ENCODE measurements around the gene NUTM1. TPM values are rescaled to one million over a fixed set of nuclear protein-coding genes. Genes with fewer than 3 reads are reported as not detected.

The NUTM1 gene
- total and polyA plus RNA-seq, 2 experiments from 2014 or later = not detected

DNA sequence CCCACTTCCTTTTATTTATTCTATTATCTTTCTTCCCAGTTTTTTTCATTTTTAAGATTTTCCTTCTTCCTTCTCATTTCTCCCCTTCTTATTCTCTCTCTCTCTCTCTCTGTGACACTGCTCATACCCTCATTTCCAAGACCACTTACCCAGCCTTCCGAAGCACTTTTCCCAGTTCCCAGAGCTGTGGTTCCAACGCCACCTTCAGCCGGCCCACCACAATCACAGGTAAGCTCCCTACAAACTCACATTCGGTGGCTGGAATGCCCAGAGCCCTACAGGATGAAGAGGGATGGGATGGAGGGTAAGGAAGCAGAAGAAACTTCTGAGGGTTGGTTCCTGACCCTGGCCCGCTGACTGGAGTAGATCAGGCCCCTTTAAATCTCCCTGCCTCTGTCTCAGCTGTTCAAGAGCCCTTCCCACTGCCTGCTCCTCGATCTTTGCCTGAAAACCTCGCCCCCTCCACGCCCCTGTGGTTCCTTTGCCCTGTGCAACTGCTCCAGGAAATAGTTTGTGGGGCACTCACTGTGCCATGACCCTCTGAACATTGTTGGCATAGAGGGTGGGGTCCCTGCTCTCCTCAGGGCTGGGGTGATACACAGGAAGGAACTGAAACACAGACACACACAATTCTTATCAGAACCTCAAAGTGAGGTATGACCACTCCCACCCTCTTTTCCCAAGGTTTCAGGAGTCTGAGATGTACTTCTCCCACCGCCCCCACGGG is 19.1 kb downstream of the NUTM1 start:
- Histone ChIP-seq H3K27ac (no peak overlapping the region), H3K4me2 (no peak overlapping the region), H3K36me3 (replicated peaks; ENCODE audit: insufficient read depth, low read depth) (no peaks in the 10 kb centered on the region), H3K79me2 (peaks cover 16% of the 10 kb centered on the region), H3K27me3 (no peaks in the 10 kb centered on the region), H3K9me3 (ENCODE audit: low read depth) (no peaks in the 10 kb centered on the region), H3K4me3 (no peak overlapping the region), H3K9me2 (replicated peaks; ENCODE audit: insufficient read depth) (no peaks in the 10 kb centered on the region), H3K4me1 (ENCODE audit: insufficient read depth) (peaks cover 6% of the 10 kb centered on the region), H2AFZ (no peak overlapping the region), H4K20me1 (ENCODE audit: insufficient read depth, poor library complexity, severe bottlenecking) (no peaks in the 10 kb centered on the region)
- WGBS (ENCODE audit: low lambda C conversion rate, missing lambda C conversion rate) = 77% methylated on average over 10 of the region's 10 CpGs
- no peak for DNase-seq (ENCODE audit: low spot score)
- no peak for TF ChIP-seq EZH2 (IDR thresholded peaks at IDR 0.05; ENCODE audit: borderline replicate concordance)
- TF ChIP-seq, protein P1, sequence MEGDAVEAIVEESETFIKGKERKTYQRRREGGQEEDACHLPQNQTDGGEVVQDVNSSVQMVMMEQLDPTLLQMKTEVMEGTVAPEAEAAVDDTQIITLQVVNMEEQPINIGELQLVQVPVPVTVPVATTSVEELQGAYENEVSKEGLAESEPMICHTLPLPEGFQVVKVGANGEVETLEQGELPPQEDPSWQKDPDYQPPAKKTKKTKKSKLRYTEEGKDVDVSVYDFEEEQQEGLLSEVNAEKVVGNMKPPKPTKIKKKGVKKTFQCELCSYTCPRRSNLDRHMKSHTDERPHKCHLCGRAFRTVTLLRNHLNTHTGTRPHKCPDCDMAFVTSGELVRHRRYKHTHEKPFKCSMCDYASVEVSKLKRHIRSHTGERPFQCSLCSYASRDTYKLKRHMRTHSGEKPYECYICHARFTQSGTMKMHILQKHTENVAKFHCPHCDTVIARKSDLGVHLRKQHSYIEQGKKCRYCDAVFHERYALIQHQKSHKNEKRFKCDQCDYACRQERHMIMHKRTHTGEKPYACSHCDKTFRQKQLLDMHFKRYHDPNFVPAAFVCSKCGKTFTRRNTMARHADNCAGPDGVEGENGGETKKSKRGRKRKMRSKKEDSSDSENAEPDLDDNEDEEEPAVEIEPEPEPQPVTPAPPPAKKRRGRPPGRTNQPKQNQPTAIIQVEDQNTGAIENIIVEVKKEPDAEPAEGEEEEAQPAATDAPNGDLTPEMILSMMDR (IDR thresholded peaks at IDR 0.05; ENCODE audit: poor library complexity) = no peak
- no peak for TF ChIP-seq EZH2phosphoT487 (IDR thresholded peaks at IDR 0.05; ENCODE audit: low read depth, severe bottlenecking, unreplicated experiment)

DNA sequence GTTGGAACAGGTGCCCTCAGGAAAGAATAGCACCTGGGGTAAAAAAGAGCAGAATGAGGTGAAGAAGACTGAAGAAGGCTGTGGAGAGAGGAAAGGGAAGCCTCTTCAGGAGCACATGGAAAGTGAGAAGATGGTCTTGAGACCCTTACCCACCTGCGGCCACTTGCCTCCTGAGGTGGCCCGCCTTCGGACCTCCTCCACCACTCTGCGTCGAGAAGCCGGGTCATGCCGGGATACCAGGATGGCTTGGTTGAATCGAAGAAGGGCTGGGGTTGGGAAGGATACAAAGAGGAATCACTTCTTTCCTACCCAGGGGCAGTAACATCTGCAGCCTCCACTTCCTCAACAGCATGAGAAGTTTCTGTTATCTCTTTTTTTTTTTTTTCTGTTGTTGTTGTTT is 20.9 kb downstream of the NUTM1 start:
- no peak for TF ChIP-seq EZH2 (IDR thresholded peaks at IDR 0.05; ENCODE audit: borderline replicate concordance)
- TF ChIP-seq, protein P1 (IDR thresholded peaks at IDR 0.05; ENCODE audit: poor library complexity) = no peak
- TF ChIP-seq EZH2phosphoT487 (IDR thresholded peaks at IDR 0.05; ENCODE audit: low read depth, severe bottlenecking, unreplicated experiment) = no peak
- no peaks in the 10 kb centered on the region for H3K9me2 ChIP-seq (replicated peaks; ENCODE audit: insufficient read depth)
- DNase-seq (ENCODE audit: low spot score) = no peak
- H3K9me3 ChIP-seq (ENCODE audit: low read depth) = no peaks in the 10 kb centered on the region
- no peak overlapping the region for H2AFZ ChIP-seq
- no peak overlapping the region for H3K4me3 ChIP-seq
- H3K36me3 ChIP-seq (replicated peaks; ENCODE audit: insufficient read depth, low read depth) = no peaks in the 10 kb centered on the region
- H3K27ac ChIP-seq = no peak overlapping the region
- no peaks in the 10 kb centered on the region for H4K20me1 ChIP-seq (ENCODE audit: insufficient read depth, poor library complexity, severe bottlenecking)
- H3K4me2 ChIP-seq = no peak overlapping the region
- 98% methylated on average over 8 of the region's 8 CpGs for WGBS (ENCODE audit: low lambda C conversion rate, missing lambda C conversion rate)
- H3K4me1 ChIP-seq (ENCODE audit: insufficient read depth) = peaks cover 11% of the 10 kb centered on the region
- H3K27me3 ChIP-seq = no peaks in the 10 kb centered on the region
- H3K79me2 ChIP-seq = peaks cover 16% of the 10 kb centered on the region

DNA sequence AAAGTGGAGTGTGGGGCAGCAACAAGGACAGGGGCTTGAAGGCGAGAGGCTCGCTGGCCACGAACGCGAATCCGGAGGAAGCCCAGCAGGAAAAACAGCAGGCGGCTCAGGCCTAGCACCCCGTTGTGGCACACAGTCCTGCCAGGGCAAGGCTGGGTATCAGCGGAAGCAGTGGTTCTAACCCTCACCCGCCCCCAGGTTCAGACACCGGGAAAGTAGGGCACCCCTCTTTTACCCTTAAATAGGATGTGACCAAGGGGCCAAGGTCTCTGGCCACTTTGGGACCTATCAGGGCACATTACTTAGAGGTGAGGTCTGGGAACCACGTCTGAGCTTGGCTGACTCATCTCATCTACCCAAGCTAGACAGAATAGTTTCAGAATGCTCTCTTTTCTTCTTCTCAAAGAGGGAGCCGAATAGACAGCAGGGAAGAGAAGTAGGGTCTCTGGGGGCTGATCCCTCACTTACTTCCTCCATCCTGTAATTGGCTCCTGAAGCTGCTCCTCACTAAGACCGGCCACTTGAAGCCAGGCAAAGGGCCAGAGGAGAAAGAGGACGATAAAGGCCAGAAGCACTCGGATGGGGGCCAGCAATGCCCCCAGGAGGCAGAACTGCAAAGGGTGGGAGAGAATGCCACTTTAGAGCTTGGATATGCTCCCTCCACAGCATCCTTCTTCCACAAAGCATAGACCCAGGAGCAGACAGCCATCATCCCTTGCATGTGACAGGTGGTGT is 22.1 kb downstream of the NUTM1 start:
- H3K4me3 ChIP-seq = no peak overlapping the region
- WGBS (ENCODE audit: low lambda C conversion rate, missing lambda C conversion rate) = 89% methylated on average over 16 of the region's 16 CpGs
- no peaks in the 10 kb centered on the region for H4K20me1 ChIP-seq (ENCODE audit: insufficient read depth, poor library complexity, severe bottlenecking)
- peak overlapping the region; percentile 75 for H3K27ac ChIP-seq
- peaks cover 11% of the 10 kb centered on the region for H3K4me1 ChIP-seq (ENCODE audit: insufficient read depth)
- TF ChIP-seq, protein P1 (IDR thresholded peaks at IDR 0.05; ENCODE audit: poor library complexity) = no peak
- TF ChIP-seq EZH2 (IDR thresholded peaks at IDR 0.05; ENCODE audit: borderline replicate concordance) (no peak), EZH2phosphoT487 (IDR thresholded peaks at IDR 0.05; ENCODE audit: low read depth, severe bottlenecking, unreplicated experiment) (no peak)
- peak overlapping the region; percentile 99 for H3K4me2 ChIP-seq
- H3K9me3 ChIP-seq (ENCODE audit: low read depth) = no peaks in the 10 kb centered on the region
- H2AFZ ChIP-seq = no peak overlapping the region
- H3K9me2 ChIP-seq (replicated peaks; ENCODE audit: insufficient read depth) = no peaks in the 10 kb centered on the region
- H3K27me3 ChIP-seq = no peaks in the 10 kb centered on the region
- H3K79me2 ChIP-seq = peaks cover 16% of the 10 kb centered on the region
- DNase-seq (ENCODE audit: low spot score) = no peak
- no peaks in the 10 kb centered on the region for H3K36me3 ChIP-seq (replicated peaks; ENCODE audit: insufficient read depth, low read depth)
